Measurements from ENCODE around the gene OR6V1. TPM values are rescaled to one million over a fixed set of nuclear protein-coding genes. Genes with fewer than 3 reads are reported as not detected.

Gene OR6V1
- total RNA-seq, 2 donors from 2014 or later: not detected

- ATAC-seq: no peak
- Mint-ChIP-seq H3K36me3 (peaks cover 0 to 7% of the 10 kb centered on the region in 2 donors), H3K9me3 (peaks cover 5 to 9% of the 10 kb centered on the region in 2 donors), H3K27ac (peak overlapping the region in 1 of 2 donors; percentile 3)
- no peak for DNase-seq (ENCODE audit: low spot score in 2 of 2)
Observed at GRCh38 chr7:143038635-143039034, 13.5 kb upstream of the OR6V1 start.

GRCh38 chr7:143040209-143040715 lies 11.9 kb upstream of the OR6V1 start:
- DNase-seq (ENCODE audit: low spot score in 2 of 2): no peak
- Mint-ChIP-seq H3K36me3 (no peaks in the 10 kb centered on the region), H3K27ac (no peak overlapping the region), H3K9me3 (no peaks in the 10 kb centered on the region)
- ATAC-seq: no peak

- Mint-ChIP-seq H3K27ac (no peak overlapping the region), H3K9me3 (no peaks in the 10 kb centered on the region), H3K36me3 (no peaks in the 10 kb centered on the region)
- ATAC-seq: no peak
- no peak for DNase-seq (ENCODE audit: low spot score in 2 of 2)
Observed at GRCh38 chr7:143041346-143041745, 10.8 kb upstream of the OR6V1 start.

DNA sequence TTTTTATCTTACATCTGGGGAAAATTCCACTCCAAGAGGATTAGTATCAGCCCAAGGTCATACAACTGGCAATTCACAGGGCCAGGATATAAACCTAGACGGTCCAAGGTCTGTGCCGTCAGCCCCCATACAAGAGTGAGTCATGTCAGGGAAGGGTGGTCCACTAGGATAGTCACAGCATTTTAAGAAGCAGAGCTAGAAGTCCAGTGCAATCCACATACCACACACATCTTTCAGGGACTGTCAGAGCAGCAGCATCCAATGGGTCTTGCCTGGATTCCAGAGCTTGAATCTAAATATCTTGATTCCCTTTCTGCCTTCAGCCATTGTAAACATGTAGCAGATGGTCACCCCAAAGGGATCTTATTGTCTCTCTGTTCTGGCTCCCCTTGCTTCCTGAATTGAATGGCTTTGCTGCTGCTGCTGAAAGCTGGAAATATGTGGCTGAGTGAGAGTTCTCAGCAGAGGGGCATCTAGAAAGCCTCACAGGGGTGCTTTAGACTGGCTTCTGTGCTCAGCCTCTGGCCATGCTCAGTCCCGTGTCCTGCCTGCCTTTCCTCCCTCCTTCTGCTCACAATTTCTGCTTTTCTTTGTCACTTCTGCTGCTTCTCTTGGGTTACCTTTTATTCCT lies 9.9 kb upstream of the OR6V1 start:
- Mint-ChIP-seq H3K9me3 (no peaks in the 10 kb centered on the region), H3K36me3 (no peaks in the 10 kb centered on the region), H3K27ac (no peak overlapping the region)
- DNase-seq (ENCODE audit: low spot score in 2 of 2) (no peak), ATAC-seq (no peak)

DNA sequence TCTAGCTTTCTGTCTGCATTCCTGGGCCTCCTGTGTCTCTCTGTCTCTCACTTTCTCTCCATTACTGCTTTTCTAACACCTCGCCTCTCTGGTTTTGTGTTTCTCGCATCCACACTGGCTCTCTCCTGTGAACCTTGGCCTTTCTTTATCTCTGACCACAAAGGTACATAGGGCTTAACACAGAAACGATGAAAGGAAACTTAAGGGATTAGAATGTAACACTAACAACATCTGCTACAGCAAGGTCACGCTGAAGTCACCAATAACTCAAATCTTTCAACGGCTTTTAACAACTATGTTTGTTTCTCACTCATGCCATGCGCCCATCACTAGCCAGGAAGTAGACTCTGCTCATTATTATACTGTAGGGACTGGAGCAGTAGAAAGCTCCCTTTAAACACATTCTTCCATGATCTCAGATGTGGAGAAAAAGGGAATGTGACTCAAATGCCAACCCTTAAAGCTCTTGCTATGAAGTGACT lies 9.3 kb upstream of the OR6V1 start:
- DNase-seq (ENCODE audit: low spot score in 2 of 2): no peak
- Mint-ChIP-seq H3K9me3 (no peaks in the 10 kb centered on the region), H3K27ac (no peak overlapping the region), H3K36me3 (no peaks in the 10 kb centered on the region)
- ATAC-seq: no peak

DNA sequence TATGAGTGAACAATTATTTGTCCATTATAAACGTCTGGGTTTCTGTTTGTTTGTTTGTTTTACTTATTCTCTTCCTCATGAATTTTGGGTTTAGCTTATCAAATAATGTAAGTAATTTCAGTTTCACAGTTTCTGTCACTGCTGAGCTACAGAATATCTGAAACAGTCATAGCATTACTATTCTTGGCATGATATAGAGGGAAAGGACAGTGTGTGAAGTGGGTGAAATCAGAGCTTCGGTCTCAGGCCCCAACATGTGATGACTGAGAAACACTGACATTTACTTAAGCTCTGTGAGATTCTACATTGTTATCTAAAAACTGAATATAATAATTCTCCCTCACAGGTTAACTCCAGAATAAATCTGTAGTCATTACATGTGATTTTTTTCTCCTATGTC lies 8.8 kb upstream of the OR6V1 start:
- H3K36me3 Mint-ChIP-seq: no peaks in the 10 kb centered on the region
- H3K27ac Mint-ChIP-seq: no peak overlapping the region
- no peak for DNase-seq (ENCODE audit: low spot score in 2 of 2)
- no peaks in the 10 kb centered on the region for H3K9me3 Mint-ChIP-seq
- peak in 1 of 2 donors; percentile 48 for ATAC-seq

GRCh38 chr7:143046426-143046851 lies 5.7 kb upstream of the OR6V1 start:
- H3K27ac Mint-ChIP-seq: no peak overlapping the region
- H3K9me3 Mint-ChIP-seq: no peaks in the 10 kb centered on the region
- DNase-seq (ENCODE audit: low spot score in 2 of 2): no peak
- no peak for ATAC-seq
- H3K36me3 Mint-ChIP-seq: no peaks in the 10 kb centered on the region

DNA sequence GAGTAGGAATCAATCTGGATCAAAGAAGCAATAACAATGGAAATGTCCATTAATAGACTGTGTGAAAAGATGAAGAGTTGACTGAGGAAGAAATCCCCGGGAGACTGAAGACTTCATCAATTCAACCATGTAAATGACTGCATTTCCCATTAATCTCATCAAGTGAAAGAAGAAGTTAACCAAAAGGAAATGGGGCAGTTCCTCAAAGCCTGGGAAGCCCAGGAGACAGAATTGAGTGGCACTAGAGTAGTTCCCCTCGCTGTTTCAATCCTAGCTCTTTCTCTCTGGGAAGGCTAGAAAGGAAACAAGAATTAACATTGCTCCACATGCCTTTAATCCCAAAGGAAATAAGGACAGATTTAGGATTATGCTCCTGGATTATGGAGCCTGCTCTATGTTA lies 4.8 kb upstream of the OR6V1 start:
- H3K27ac Mint-ChIP-seq: peak overlapping the region in 1 of 2 donors; percentile 38
- DNase-seq (ENCODE audit: low spot score in 2 of 2) (no peak), ATAC-seq (no peak)
- H3K9me3 Mint-ChIP-seq: no peaks in the 10 kb centered on the region
- no peaks in the 10 kb centered on the region for H3K36me3 Mint-ChIP-seq

- Mint-ChIP-seq H3K36me3 (no peaks in the 10 kb centered on the region), H3K27ac (no peak overlapping the region), H3K9me3 (no peaks in the 10 kb centered on the region)
- DNase-seq (ENCODE audit: low spot score in 2 of 2) (no peak), ATAC-seq (peak; percentile 68 to 91)
Observed at GRCh38 chr7:143048827-143049226, 3.3 kb upstream of the OR6V1 start.

- H3K9me3 Mint-ChIP-seq: no peaks in the 10 kb centered on the region
- no peaks in the 10 kb centered on the region for H3K36me3 Mint-ChIP-seq
- no peak for ATAC-seq
Observed at GRCh38 chr7:143049362-143049761, 2.8 kb upstream of the OR6V1 start.

DNA sequence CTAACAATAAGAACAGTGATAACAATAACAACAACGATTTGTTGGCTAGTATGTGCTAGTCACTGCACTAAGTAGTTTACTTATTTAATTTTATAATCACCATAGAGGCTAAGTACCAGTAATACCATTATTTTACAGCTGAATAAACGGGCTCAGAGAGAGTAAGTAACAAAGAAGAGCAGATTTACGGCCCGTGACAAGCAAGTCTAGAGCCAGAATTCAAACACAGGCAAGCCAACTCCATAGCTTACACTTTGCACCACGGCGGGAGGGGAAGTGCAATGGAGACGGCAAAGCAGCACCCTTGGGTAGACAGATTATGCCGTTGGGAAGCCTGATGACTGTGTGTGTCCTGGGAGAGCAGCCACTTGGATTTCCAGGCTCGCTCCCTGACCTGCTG lies 1.2 kb upstream of the OR6V1 start:
- ATAC-seq (no peak), DNase-seq (ENCODE audit: low spot score in 2 of 2) (no peak)
- H3K27ac Mint-ChIP-seq: no peak overlapping the region
- H3K36me3 Mint-ChIP-seq: no peaks in the 10 kb centered on the region
- no peaks in the 10 kb centered on the region for H3K9me3 Mint-ChIP-seq

More at GRCh38 chr7:143049362-143049761, 2.8 kb upstream of the OR6V1 start:
- H3K27ac Mint-ChIP-seq: no peak overlapping the region
- DNase-seq (ENCODE audit: low spot score in 2 of 2): no peak

GRCh38 chr7:143054621-143055020 lies 2.5 kb downstream of the OR6V1 start:
- DNase-seq (ENCODE audit: low spot score in 2 of 2): no peak
- no peak for ATAC-seq
- H3K27ac Mint-ChIP-seq: no peak overlapping the region
- no peaks in the 10 kb centered on the region for H3K9me3 Mint-ChIP-seq
- H3K36me3 Mint-ChIP-seq: no peaks in the 10 kb centered on the region

DNA sequence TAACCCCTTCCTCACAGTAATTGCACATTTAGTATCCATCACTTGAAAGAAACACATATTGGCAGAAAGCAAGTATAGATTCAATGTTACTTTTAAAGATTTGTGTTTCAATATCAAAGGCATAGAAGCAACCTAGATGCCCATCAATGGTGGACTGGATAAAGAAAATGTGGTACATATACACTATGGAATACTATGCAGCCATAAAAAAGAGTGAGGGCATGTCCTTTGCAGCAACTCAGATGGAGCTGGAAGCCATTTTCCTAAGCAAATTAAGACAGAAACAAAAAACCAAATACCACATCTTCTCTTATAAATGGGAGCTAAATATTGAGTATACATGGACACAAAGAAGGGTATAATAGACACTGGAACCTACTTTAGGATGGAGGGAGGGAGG lies 3.6 kb downstream of the OR6V1 start:
- ATAC-seq: no peak
- DNase-seq (ENCODE audit: low spot score in 2 of 2): no peak
- Mint-ChIP-seq H3K27ac (no peak overlapping the region), H3K36me3 (no peaks in the 10 kb centered on the region), H3K9me3 (no peaks in the 10 kb centered on the region)

DNA sequence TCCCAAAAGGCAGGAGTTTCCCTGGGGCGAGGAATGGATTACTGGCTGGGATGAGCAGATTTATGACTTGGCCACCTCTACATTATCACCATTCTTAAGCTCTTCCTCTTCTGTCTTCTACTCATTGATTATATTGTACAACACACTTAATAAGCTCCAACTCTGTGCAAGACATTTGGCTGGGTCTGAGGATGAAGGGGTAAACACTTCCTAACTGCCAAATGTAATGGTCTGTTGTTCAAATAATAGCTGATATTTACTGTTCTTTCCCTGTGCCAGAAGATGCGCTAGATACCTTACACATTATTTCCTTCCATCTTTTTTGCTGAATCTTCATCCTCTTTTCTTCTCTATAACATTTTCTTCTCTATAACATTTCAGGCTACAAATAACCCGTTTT lies 11.6 kb downstream of the OR6V1 start:
- no peaks in the 10 kb centered on the region for H3K36me3 Mint-ChIP-seq
- H3K9me3 Mint-ChIP-seq: peaks cover 0 to 4% of the 10 kb centered on the region in 2 donors
- ATAC-seq (no peak), DNase-seq (ENCODE audit: low spot score in 2 of 2) (no peak)
- no peak overlapping the region for H3K27ac Mint-ChIP-seq

DNA sequence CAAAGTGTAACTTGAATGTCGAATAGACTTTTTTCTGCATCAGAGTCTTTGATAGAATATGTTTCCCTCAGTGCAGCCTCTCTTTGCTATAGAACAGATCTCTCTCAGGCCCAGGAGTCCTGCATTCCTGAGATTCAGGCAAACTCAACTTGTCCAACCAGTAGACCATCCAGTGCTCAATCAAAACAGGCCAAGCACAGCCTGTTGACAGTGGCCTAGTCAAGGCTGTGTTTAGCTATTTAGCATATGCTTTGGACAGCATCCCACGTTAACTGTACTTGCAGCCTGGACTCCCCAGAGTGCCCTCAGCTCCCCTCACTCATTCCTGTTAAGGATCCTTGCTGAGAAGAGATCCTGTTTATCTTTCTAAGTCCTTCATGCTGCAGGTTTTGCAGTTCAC lies 16.3 kb downstream of the OR6V1 start:
- ATAC-seq (no peak), DNase-seq (ENCODE audit: low spot score in 2 of 2) (no peak)
- Mint-ChIP-seq H3K9me3 (no peaks in the 10 kb centered on the region), H3K36me3 (no peaks in the 10 kb centered on the region), H3K27ac (no peak overlapping the region)

GRCh38 chr7:143069912-143070500 lies 17.9 kb downstream of the OR6V1 start:
- Mint-ChIP-seq H3K36me3 (no peaks in the 10 kb centered on the region), H3K9me3 (no peaks in the 10 kb centered on the region), H3K27ac (no peak overlapping the region)
- DNase-seq (ENCODE audit: low spot score in 2 of 2) (no peak), ATAC-seq (no peak)

DNA sequence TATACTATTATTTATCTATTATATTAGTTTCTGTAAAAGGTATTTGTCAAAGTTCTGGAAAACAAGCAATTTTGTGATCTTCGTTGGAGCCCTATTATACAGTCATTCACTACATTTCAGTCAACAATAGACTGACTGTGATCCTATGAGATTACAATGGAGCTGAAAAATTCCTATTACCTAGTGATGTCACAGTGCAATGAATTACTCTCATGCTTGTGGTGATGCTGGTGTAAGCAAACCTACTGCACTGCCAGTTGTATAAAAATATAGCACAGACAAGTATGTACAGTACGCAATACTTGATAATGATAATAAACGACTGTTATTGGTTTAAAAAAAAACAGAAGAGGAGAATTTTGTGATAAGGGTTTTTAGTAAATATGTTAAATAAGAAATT lies 21.4 kb downstream of the OR6V1 start:
- Mint-ChIP-seq H3K27ac (no peak overlapping the region), H3K9me3 (no peaks in the 10 kb centered on the region), H3K36me3 (no peaks in the 10 kb centered on the region)
- no peak for DNase-seq (ENCODE audit: low spot score in 2 of 2)
- ATAC-seq: no peak

DNA sequence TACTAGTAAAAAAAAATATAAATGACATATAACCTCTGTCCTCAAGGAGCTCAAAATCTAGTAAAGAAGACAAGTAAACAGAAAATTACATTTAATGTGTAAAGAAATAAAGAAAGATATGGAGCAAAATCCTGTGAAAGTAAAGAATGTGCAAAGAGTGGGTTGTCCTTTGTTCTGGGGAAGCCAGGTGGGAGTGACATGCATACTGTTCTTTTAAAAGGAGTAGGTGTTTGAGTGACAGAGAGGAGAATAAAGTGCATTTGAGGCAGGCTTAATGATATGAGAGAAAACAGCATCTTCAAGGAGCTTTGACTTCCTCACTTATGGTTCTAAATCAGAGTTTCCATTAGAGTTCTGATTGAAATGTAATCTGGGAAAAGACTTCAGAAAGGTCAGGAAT lies 22.0 kb downstream of the OR6V1 start:
- Mint-ChIP-seq H3K27ac (no peak overlapping the region), H3K36me3 (no peaks in the 10 kb centered on the region), H3K9me3 (no peaks in the 10 kb centered on the region)
- ATAC-seq: no peak
- DNase-seq (ENCODE audit: low spot score in 2 of 2): no peak

Measured in activated naive CD4-positive, alpha-beta T cell treated with anti-CD3 and anti-CD28 coated beads, Interleukin-2, amount 50 U/mL, for 72 hours (primary cell).